ENCODE data around the gene NDUFB5. TPM values are rescaled to one million over a fixed set of nuclear protein-coding genes. Genes with fewer than 3 reads are reported as not detected.

Gene NDUFB5
- total and polyA plus RNA-seq, 10 of the 15 experiments (the other 5 are each of a cell fraction or from before 2014, with no cell fraction given) = 82.0 to 320 (median 126) TPM

GRCh38 chr3:179589143-179589542, 15.5 kb upstream of the NDUFB5 start (continued):
- TF ChIP-seq ATF2 (IDR thresholded peaks at IDR 0.05; ENCODE audit: low read length) = peak; percentile 46; the same call in 1 of the 2 replicates

GRCh38 chr3:179590669-179591068, 13.9 kb upstream of the NDUFB5 start:
- BruUV-seq (replicated peaks) = no TSS peak
- ATAC-seq (no peak), DNase-seq (ENCODE audit: low read depth, low spot score) (no peak), FAIRE-seq (no peak)
- CTCF ChIA-PET = interaction anchor here (0.9 kb wide), 1 partner anchor 15 kb away, joined by 4 read pairs; no protein-coding TSS in a partner anchor
- POLR2A ChIA-PET = interaction anchor here (0.6 to 1.0 kb wide), 2 partner anchors 28 to 864 kb away, joined by 3 to 4 read pairs; partner anchors contain the start of gene ACTL6A
- no peaks in the 10 kb centered on the region for H4K20me1 ChIP-seq (ENCODE audit: control insufficient read depth, insufficient read depth)
- no peaks in the 10 kb centered on the region for H3K9me3 ChIP-seq (replicated peaks; ENCODE audit: control insufficient read depth, insufficient read depth, low read length)
- in situ Hi-C loops (cut with MboI) (no loop called here), intact Hi-C loops (cut with micrococcal nuclease; ENCODE audit: unreplicated experiment) (no loop called here)
- no peak overlapping the region for H3K27ac ChIP-seq (ENCODE audit: control insufficient read depth, insufficient read depth)
- TF ChIP-seq HDAC2 (IDR thresholded peaks at IDR 0.05) (no peak), CHD1 (IDR thresholded peaks at IDR 0.05; ENCODE audit: low read depth, low read length) (no peak), PRDM15 (CRISPR knock-in tag; IDR thresholded peaks at IDR 0.05) (no peak), CREB1 (IDR thresholded peaks at IDR 0.05; ENCODE audit: low read depth) (no peak), RUNX3 (IDR thresholded peaks at IDR 0.05; ENCODE audit: low read length) (no peak), ZNF592 (IDR thresholded peaks at IDR 0.05) (no peak), ATF2 (IDR thresholded peaks at IDR 0.05; ENCODE audit: low read length) (no peak), YBX1 (IDR thresholded peaks at IDR 0.05) (no peak)
- H3K79me2 ChIP-seq (ENCODE audit: control insufficient read depth, insufficient read depth, low read length) = no peaks in the 10 kb centered on the region
- WGBS (ENCODE audit: insufficient coverage, insufficient replicate concordance, low lambda C conversion rate, missing lambda C conversion rate) = 68% methylated on average over 2 of the region's 2 CpGs
- RAD21 ChIA-PET (ENCODE audit: unreplicated experiment) = interaction anchor here (0.7 kb wide), 1 partner anchor 12 kb away, joined by 3 read pairs; no protein-coding TSS in a partner anchor
- H2AFZ ChIP-seq (ENCODE audit: control insufficient read depth, low read depth, low read length) = no peak overlapping the region
- no peaks in the 10 kb centered on the region for H3K4me1 ChIP-seq (ENCODE audit: control insufficient read depth, insufficient read depth, low read length)
- H3K36me3 ChIP-seq (ENCODE audit: control insufficient read depth in 2 of 2, insufficient read depth in 2 of 2, low read length in 1 of 2) = peaks cover 0 to 13% of the 10 kb centered on the region in 2 experiments
- H3K4me2 ChIP-seq (ENCODE audit: control insufficient read depth, insufficient read depth) = no peak overlapping the region
- no peak overlapping the region for H3K4me3 ChIP-seq
- H3K9ac ChIP-seq (ENCODE audit: control insufficient read depth, insufficient read depth, low read length) = no peak overlapping the region
- no peaks in the 10 kb centered on the region for H3K27me3 ChIP-seq (replicated peaks in 1 of 2; ENCODE audit: control insufficient read depth in 2 of 2, insufficient read depth in 2 of 2, low read length in 1 of 2)
- SMC1A ChIA-PET (ENCODE audit: uncharacterized antibody, unreplicated experiment) = interaction anchor here (1.1 kb wide), 1 partner anchor 14 kb away, joined by 4 read pairs; the partner anchor contains the start of genes MRPL47 and NDUFB5
